ENCODE data around the gene TTLL11. TPM values are rescaled to one million over a fixed set of nuclear protein-coding genes. Genes with fewer than 3 reads are reported as not detected.

TTLL11 gene
- total and polyA plus RNA-seq, 2 experiments from 2014 or later, result 5.5 to 7.6 TPM

DNA sequence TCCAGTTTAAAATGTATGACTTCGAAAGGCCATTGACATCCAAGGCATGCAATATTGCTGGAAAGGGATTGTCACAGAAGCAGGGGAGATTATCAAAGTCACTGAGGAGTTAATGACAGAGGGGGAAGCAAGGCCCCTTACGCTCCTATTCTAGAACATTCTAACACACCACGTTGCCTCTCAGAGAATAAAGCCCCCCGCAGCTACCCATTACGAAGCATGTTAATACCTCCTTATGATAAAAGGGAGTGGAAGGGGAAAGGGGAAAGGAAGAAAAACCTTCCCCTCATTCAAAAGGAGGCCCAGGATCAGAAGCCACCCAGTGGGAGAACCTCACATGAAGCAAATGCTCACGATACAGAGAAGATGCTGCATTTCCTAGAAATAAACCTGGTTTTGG lies 228.0 kb downstream of the TTLL11 start:
- Histone ChIP-seq H3K4me2 (no peak overlapping the region), H3K79me2 (no peaks in the 10 kb centered on the region), H3K27me3 (peaks cover 3% of the 10 kb centered on the region), H2AFZ (no peak overlapping the region), H3K36me3 (replicated peaks; ENCODE audit: insufficient read depth, low read depth) (no peaks in the 10 kb centered on the region), H3K9me2 (replicated peaks; ENCODE audit: insufficient read depth) (no peaks in the 10 kb centered on the region), H3K4me3 (no peak overlapping the region), H4K20me1 (ENCODE audit: insufficient read depth, poor library complexity, severe bottlenecking) (no peaks in the 10 kb centered on the region), H3K4me1 (ENCODE audit: insufficient read depth) (no peaks in the 10 kb centered on the region), H3K9me3 (ENCODE audit: low read depth) (no peaks in the 10 kb centered on the region), H3K27ac (no peak overlapping the region)
- TF ChIP-seq, protein P1, sequence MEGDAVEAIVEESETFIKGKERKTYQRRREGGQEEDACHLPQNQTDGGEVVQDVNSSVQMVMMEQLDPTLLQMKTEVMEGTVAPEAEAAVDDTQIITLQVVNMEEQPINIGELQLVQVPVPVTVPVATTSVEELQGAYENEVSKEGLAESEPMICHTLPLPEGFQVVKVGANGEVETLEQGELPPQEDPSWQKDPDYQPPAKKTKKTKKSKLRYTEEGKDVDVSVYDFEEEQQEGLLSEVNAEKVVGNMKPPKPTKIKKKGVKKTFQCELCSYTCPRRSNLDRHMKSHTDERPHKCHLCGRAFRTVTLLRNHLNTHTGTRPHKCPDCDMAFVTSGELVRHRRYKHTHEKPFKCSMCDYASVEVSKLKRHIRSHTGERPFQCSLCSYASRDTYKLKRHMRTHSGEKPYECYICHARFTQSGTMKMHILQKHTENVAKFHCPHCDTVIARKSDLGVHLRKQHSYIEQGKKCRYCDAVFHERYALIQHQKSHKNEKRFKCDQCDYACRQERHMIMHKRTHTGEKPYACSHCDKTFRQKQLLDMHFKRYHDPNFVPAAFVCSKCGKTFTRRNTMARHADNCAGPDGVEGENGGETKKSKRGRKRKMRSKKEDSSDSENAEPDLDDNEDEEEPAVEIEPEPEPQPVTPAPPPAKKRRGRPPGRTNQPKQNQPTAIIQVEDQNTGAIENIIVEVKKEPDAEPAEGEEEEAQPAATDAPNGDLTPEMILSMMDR (IDR thresholded peaks at IDR 0.05; ENCODE audit: poor library complexity), result no peak
- TF ChIP-seq EZH2 (IDR thresholded peaks at IDR 0.05; ENCODE audit: borderline replicate concordance) (no peak), EZH2phosphoT487 (IDR thresholded peaks at IDR 0.05; ENCODE audit: low read depth, severe bottlenecking, unreplicated experiment) (no peak)
- WGBS (ENCODE audit: low lambda C conversion rate, missing lambda C conversion rate), result 82% methylated on average over 6 of the region's 6 CpGs
- DNase-seq (ENCODE audit: low spot score), result no peak

DNA sequence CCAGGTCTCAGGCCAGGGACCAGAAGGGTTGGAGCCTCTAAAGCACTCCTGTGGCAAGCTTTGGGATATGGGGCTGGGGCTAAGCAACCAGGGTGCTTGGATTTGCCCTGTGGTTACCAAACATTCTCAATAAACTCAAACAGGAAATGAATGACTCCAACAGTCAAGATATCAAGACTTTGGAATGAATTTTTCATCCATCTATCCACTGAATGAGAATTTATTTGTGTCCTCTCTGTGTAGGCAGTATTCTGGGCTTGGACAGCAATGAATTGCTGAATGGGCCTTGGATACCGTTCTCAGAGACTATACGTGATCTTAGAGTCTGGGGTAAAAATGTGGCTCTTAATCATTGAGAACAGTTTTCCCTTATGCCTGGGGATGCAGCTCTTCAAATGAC lies 229.2 kb downstream of the TTLL11 start:
- Histone ChIP-seq H3K9me3 (ENCODE audit: low read depth) (no peaks in the 10 kb centered on the region), H3K27me3 (peaks cover 3% of the 10 kb centered on the region), H3K4me2 (no peak overlapping the region), H3K9me2 (replicated peaks; ENCODE audit: insufficient read depth) (no peaks in the 10 kb centered on the region), H3K27ac (no peak overlapping the region), H2AFZ (no peak overlapping the region), H3K79me2 (no peaks in the 10 kb centered on the region), H3K4me1 (ENCODE audit: insufficient read depth) (no peaks in the 10 kb centered on the region), H3K4me3 (no peak overlapping the region), H4K20me1 (ENCODE audit: insufficient read depth, poor library complexity, severe bottlenecking) (no peaks in the 10 kb centered on the region), H3K36me3 (replicated peaks; ENCODE audit: insufficient read depth, low read depth) (no peaks in the 10 kb centered on the region)
- DNase-seq (ENCODE audit: low spot score), result no peak
- TF ChIP-seq, protein P1 (IDR thresholded peaks at IDR 0.05; ENCODE audit: poor library complexity), result no peak
- TF ChIP-seq EZH2phosphoT487 (IDR thresholded peaks at IDR 0.05; ENCODE audit: low read depth, severe bottlenecking, unreplicated experiment), result no peak
- WGBS (ENCODE audit: low lambda C conversion rate, missing lambda C conversion rate), result 83% methylated on average over 2 of the region's 2 CpGs

DNA sequence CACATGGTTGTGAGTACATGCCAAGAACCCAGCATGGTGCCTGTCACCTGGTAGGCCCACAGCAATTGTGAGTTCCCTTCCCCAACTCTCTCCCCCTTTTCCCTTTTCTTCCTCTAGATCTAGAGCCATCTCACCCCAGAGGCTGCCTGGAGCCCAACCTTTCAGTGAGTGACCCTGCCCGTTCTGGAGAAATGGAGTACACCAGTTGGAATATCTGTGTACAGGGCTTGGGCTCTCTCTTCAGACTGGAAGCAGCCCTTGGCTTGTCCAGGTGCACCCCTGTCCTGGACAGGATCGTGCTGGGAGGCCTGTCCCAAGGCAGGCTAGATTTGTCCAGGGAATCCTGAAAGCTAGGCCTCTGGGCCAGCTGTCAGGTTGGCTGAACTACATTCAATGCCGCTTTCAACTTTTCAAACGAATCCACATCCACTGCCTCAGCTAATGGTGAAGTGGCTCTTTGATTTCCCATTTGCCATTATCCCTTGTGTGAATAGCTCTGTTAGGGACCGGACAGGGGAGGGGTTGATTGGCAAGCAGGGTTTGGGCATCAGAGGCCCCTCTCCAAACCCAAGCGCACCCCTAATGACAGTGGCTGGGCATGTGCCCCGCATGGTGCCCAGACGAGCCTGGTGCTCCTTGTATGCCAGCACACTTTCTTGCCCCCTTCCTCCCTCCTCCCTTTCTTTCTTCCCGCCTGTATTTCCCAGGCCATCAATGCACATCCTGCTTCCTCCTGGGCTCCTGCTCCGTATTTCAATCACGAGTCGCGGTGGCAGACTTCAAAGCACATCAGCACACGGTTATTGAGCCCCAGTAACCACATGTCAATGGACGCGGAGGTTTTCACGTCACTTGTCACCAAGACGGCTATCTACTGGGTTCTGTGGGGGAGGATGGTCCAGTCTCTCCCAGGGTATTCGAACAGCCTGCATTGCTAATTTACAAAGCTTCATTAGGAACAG lies 230.5 kb downstream of the TTLL11 start:
- H3K79me2 ChIP-seq, result no peaks in the 10 kb centered on the region
- H4K20me1 ChIP-seq (ENCODE audit: insufficient read depth, poor library complexity, severe bottlenecking), result no peaks in the 10 kb centered on the region
- 79% methylated on average over 19 of the region's 19 CpGs for WGBS (ENCODE audit: low lambda C conversion rate, missing lambda C conversion rate)
- no peaks in the 10 kb centered on the region for H3K9me2 ChIP-seq (replicated peaks; ENCODE audit: insufficient read depth)
- no peaks in the 10 kb centered on the region for H3K36me3 ChIP-seq (replicated peaks; ENCODE audit: insufficient read depth, low read depth)
- no peaks in the 10 kb centered on the region for H3K4me1 ChIP-seq (ENCODE audit: insufficient read depth)
- H2AFZ ChIP-seq, result no peak overlapping the region
- H3K9me3 ChIP-seq (ENCODE audit: low read depth), result no peaks in the 10 kb centered on the region
- no peak overlapping the region for H3K27ac ChIP-seq
- H3K4me2 ChIP-seq, result no peak overlapping the region
- no peak for DNase-seq (ENCODE audit: low spot score)
- peaks cover 2% of the 10 kb centered on the region for H3K27me3 ChIP-seq
- no peak overlapping the region for H3K4me3 ChIP-seq
- TF ChIP-seq, protein P1 (IDR thresholded peaks at IDR 0.05; ENCODE audit: poor library complexity), result no peak
- no peak for TF ChIP-seq EZH2 (IDR thresholded peaks at IDR 0.05; ENCODE audit: borderline replicate concordance)
- TF ChIP-seq EZH2phosphoT487 (IDR thresholded peaks at IDR 0.05; ENCODE audit: low read depth, severe bottlenecking, unreplicated experiment), result no peak

Data from hepatocyte (in vitro differentiated cells).